H1 (cell line): Measurements from ENCODE around the gene OBSL1. TPM values are rescaled to one million over a fixed set of nuclear protein-coding genes. Genes with fewer than 3 reads are reported as not detected.
A peak's percentile ranks its signal among the peaks of the same experiment; 100 is the strongest.

ENCODE experiments used
- CTCF ChIA-PET: fragments of 300-600 bp; sonication (Branson Sonifier 250); formaldehyde crosslinking; loops from one replicate; lab custom pipeline; 2021; ENCODE audit not compliant: partially characterized antibody; lab: Charles Lee
- POLR2A ChIA-PET: fragments of 300-600 bp; sonication (Branson Sonifier 250); formaldehyde crosslinking; loops from one replicate; lab custom pipeline; 2021; ENCODE audit warnings: inconsistent platforms; ENCODE audit not compliant: partially characterized antibody; lab: Charles Lee
- DNase-seq, 2 experiments: peaks; one replicate each; pipeline versions ENCODE4 v3.0.0 to v3.0.0-alpha.2; 2010 to 2022; ENCODE audit warnings: low spot score in 2 of 2, low read depth in 1 of 2, mixed read lengths in 1 of 2
- FAIRE-seq: peaks from 2 replicates; lab custom pipeline; 2011; peaks lifted over from hg19 to GRCh38; lab: Jason Lieb, UNC
- H2AFZ ChIP-seq: 2 replicates; pipeline ENCODE4 v1.8.1; 2012; ENCODE audit warnings: low read length, inconsistent platforms
- H2AK5ac ChIP-seq: 2 replicates; pipeline ENCODE4 v1.6.1; 2013; ENCODE audit warnings: low read depth, low read length
- H2BK120ac ChIP-seq: replicated peaks from 2 replicates; pipeline ENCODE3; 2013; ENCODE audit warnings: low read depth, low read length, inconsistent platforms
- H2BK12ac ChIP-seq: 2 replicates; pipeline ENCODE4 v1.6.1; 2013; ENCODE audit warnings: low read depth, low read length
- H2BK15ac ChIP-seq: 2 replicates; pipeline ENCODE4 v1.6.1; 2013; ENCODE audit warnings: low read length
- H2BK20ac ChIP-seq: 2 replicates; pipeline ENCODE4 v1.6.1; 2013; ENCODE audit warnings: low read length
- H2BK5ac ChIP-seq: 2 replicates; pipeline ENCODE4 v1.6.1; 2013; ENCODE audit warnings: low read depth, low read length
- H3K14ac ChIP-seq: 2 replicates; pipeline ENCODE4 v1.6.1; 2013; ENCODE audit warnings: inconsistent platforms; ENCODE audit not compliant: insufficient read length
- H3K18ac ChIP-seq: 2 replicates; pipeline ENCODE4 v1.6.1; 2013; ENCODE audit warnings: low read length; ENCODE audit errors: extremely low read depth
- H3K23ac ChIP-seq: 2 replicates; pipeline ENCODE4 v1.6.1; 2013; ENCODE audit warnings: inconsistent platforms; ENCODE audit not compliant: insufficient read length
- H3K23me2 ChIP-seq: 2 replicates; pipeline ENCODE4 v1.6.1; 2013; ENCODE audit warnings: low read depth, low read length
- H3K27ac ChIP-seq: 2 replicates; pipeline ENCODE4 v1.6.1; 2011; ENCODE audit warnings: low read depth, low read length, inconsistent platforms
- H3K27me3 ChIP-seq, 4 experiments: replicated peaks in 1 of 4; 1 replicate in 1 of 4; 2 replicates in 3 of 4; pipeline versions ENCODE4 v1.6.1 to v1.8.1; 2011 to 2013; ENCODE audit warnings: low read length in 3 of 4, mild to moderate bottlenecking in 3 of 4, inconsistent platforms in 2 of 4, mixed read lengths in 2 of 4, moderate library complexity in 1 of 4; ENCODE audit not compliant: control insufficient read depth in 3 of 4, insufficient read depth in 3 of 4; ENCODE audit errors: extremely low read depth in 1 of 4
- H3K36me3 ChIP-seq, 4 experiments: 2 replicates each; pipeline versions ENCODE4 v1.6.1 to v1.8.1; 2011 to 2013; ENCODE audit warnings: mild to moderate bottlenecking in 4 of 4, low read length in 3 of 4, moderate library complexity in 2 of 4, control low read depth in 1 of 4, inconsistent platforms in 1 of 4; ENCODE audit not compliant: insufficient read depth in 4 of 4, control insufficient read depth in 2 of 4
- H3K4ac ChIP-seq: replicated peaks from 2 replicates; pipeline ENCODE3; 2013; ENCODE audit warnings: low read length, low read depth, mixed read lengths, inconsistent platforms; ENCODE audit not compliant: insufficient read length
- H3K4me1 ChIP-seq, 4 experiments: replicated peaks in 1 of 4; 1 replicate in 1 of 4; 2 replicates in 3 of 4; pipeline versions ENCODE4 v1.6.1 to v1.8.1; 2011 to 2013; ENCODE audit warnings: low read length in 3 of 4, inconsistent platforms in 2 of 4, mixed read lengths in 1 of 4; ENCODE audit not compliant: insufficient read depth in 4 of 4, control insufficient read depth in 3 of 4
- H3K4me2 ChIP-seq, 2 experiments: 2 replicates each; pipeline versions ENCODE4 v1.6.1 to v1.8.1; 2011 to 2013; ENCODE audit warnings: low read depth in 2 of 2, low read length in 2 of 2, control low read depth in 1 of 2, inconsistent platforms in 1 of 2, mild to moderate bottlenecking in 1 of 2; ENCODE audit not compliant: insufficient read depth in 1 of 2
- H3K4me3 ChIP-seq, 4 experiments: fragments of 200-600, 300-600 bp in 1 of 4; sonication (generic), shearing (Covaris generic), sonication (Bioruptor Twin) in 1 of 4; 2 replicates each; pipeline versions ENCODE4 v1.5.1 to v1.8.1; 2011 to 2016; ENCODE audit warnings: low read length in 4 of 4, low read depth in 3 of 4, control low read depth in 2 of 4, inconsistent platforms in 2 of 4, mild to moderate bottlenecking in 2 of 4, mixed read lengths in 1 of 4, moderate library complexity in 1 of 4; ENCODE audit not compliant: insufficient read depth in 2 of 4; ENCODE audit errors: extremely low read depth in 1 of 4
- H3K56ac ChIP-seq: replicated peaks from 2 replicates; pipeline ENCODE3; 2013; ENCODE audit warnings: low read depth, mild to moderate bottlenecking, mixed read lengths, low read length, inconsistent platforms; ENCODE audit not compliant: insufficient read length
- H3K79me1 ChIP-seq: 2 replicates; pipeline ENCODE4 v1.6.1; 2013; ENCODE audit warnings: low read depth, low read length, control low read depth
- H3K79me2 ChIP-seq, 2 experiments: 2 replicates each; pipeline versions ENCODE4 v1.6.1 to v1.8.1; 2012 to 2013; ENCODE audit warnings: low read length in 2 of 2, mild to moderate bottlenecking in 2 of 2, inconsistent platforms in 1 of 2; ENCODE audit not compliant: insufficient read depth in 2 of 2, control insufficient read depth in 1 of 2
- H3K9ac ChIP-seq, 4 experiments: replicated peaks in 1 of 4; 1 replicate in 1 of 4; 2 replicates in 3 of 4; pipeline versions ENCODE4 v1.6.1 to v1.8.1; 2011 to 2013; ENCODE audit warnings: low read depth in 3 of 4, low read length in 3 of 4, control low read depth in 2 of 4, mild to moderate bottlenecking in 2 of 4, moderate library complexity in 2 of 4, inconsistent platforms in 1 of 4; ENCODE audit errors: extremely low read depth in 1 of 4
- H3K9me3 ChIP-seq, 2 experiments: 2 replicates each; pipeline versions ENCODE4 v1.6.1 to v1.8.1; 2012 to 2013; ENCODE audit warnings: mild to moderate bottlenecking in 2 of 2, moderate library complexity in 2 of 2, control low read depth in 1 of 2, inconsistent platforms in 1 of 2, low read depth in 1 of 2, low read length in 1 of 2, mixed read lengths in 1 of 2; ENCODE audit not compliant: insufficient read depth in 2 of 2
- H4K20me1 ChIP-seq, 2 experiments: replicated peaks in 1 of 2; 2 replicates each; pipeline versions ENCODE3 to v1.8.1; 2011 to 2013; ENCODE audit warnings: inconsistent platforms in 2 of 2, low read length in 2 of 2, mild to moderate bottlenecking in 1 of 2; ENCODE audit not compliant: insufficient read depth in 2 of 2, control insufficient read depth in 1 of 2
- H4K5ac ChIP-seq: 2 replicates; pipeline ENCODE4 v1.6.1; 2013; ENCODE audit warnings: low read length, low read depth, mixed read lengths, inconsistent platforms; ENCODE audit not compliant: insufficient read length
- H4K8ac ChIP-seq: 2 replicates; pipeline ENCODE4 v1.8.0; 2013; ENCODE audit warnings: mild to moderate bottlenecking, moderate library complexity, low read length, inconsistent platforms; ENCODE audit not compliant: insufficient read depth; ENCODE audit errors: extremely low read depth
- H4K91ac ChIP-seq: replicated peaks from 2 replicates; pipeline ENCODE3; 2013; ENCODE audit warnings: low read length, mixed read lengths, inconsistent platforms; ENCODE audit not compliant: insufficient read length
- CTBP2 ChIP-seq: IDR thresholded peaks from 2 replicates; pipeline ENCODE4 v1.7.0; 2011; ENCODE audit warnings: borderline replicate concordance, mild to moderate bottlenecking, moderate library complexity, mixed read lengths, low read length; ENCODE audit not compliant: insufficient read depth, insufficient read length
- NRF1 ChIP-seq: IDR thresholded peaks from 2 replicates; pipeline ENCODE4 v1.6.1; 2011; ENCODE audit warnings: mild to moderate bottlenecking, low read depth, low read length, improper control_type of control experiment
- PHF8 ChIP-seq: fragments of 200-600 bp; sonication (generic); conservative IDR thresholded peaks from 2 replicates; pipeline ENCODE4 v1.7.1; 2012; ENCODE audit warnings: low read depth, mild to moderate bottlenecking, inconsistent platforms, low read length, moderate library complexity
- RFX5 ChIP-seq: IDR thresholded peaks from 2 replicates; pipeline ENCODE4 v1.6.1; 2011; ENCODE audit warnings: low read depth, low read length, improper control_type of control experiment, borderline replicate concordance
- WGBS, 2 experiments: shearing (Covaris generic) in 1 of 2; methylation state at CpG; one replicate each; pipeline versions ENCODE4 v1.1.6 to v1.1.7; 2013 to 2015; ENCODE audit warnings: low lambda C conversion rate in 2 of 2, mixed read lengths in 2 of 2, inconsistent platforms in 1 of 2, low coverage in 1 of 2, missing lambda C conversion rate in 1 of 2; ENCODE audit not compliant: insufficient replicate concordance in 2 of 2, insufficient coverage in 1 of 2, insufficient read length in 1 of 2; ENCODE audit errors: extremely low coverage in 1 of 2, missing lambda C conversion rate in 1 of 2; 5-methylcytosine and 5-hydroxymethylcytosine counted together
- polyA plus RNA-seq, 7 experiments: library from polyadenylated mRNA; depleted of rRNA in 3 of 7; stranded (reverse) in 5 of 7; unstranded in 2 of 7; fragments of >200 nt in 5 of 7; fragments of 200-250 nt in 2 of 7; gene quantifications; 1 replicate in 5 of 7; 2 replicates in 1 of 7; 4 replicates in 1 of 7; pipeline versions ENCODE4 v1.2.1 to v1.2.3, GENCODE V29; 2011 to 2013; ENCODE audit warnings: missing spikeins in 2 of 7, mixed read lengths in 2 of 7
- total RNA-seq: library from RNA; stranded (reverse); fragmentation: NEBNext Ultra II Directional; extraction: Animal tissue kit (Norgen Biotek cat#: 25700); gene quantifications from 2 replicates; pipeline ENCODE4 v1.2.1, GENCODE V29; 2021

The OBSL1 gene
- total and polyA plus RNA-seq, 2 of the 8 experiments (the other 6 are each of a cell fraction or from before 2014, with no cell fraction given) = 116 to 127 TPM

GRCh38 chr2:219506153-219506801 is 65.1 kb downstream of the OBSL1 start:
- Histone ChIP-seq H2AK5ac (peak overlapping the region; percentile 76; the same call in 1 of the 2 replicates), H2AFZ (no peak overlapping the region), H4K20me1 (no peaks in the 10 kb centered on the region), H3K27ac (peak overlapping the region; percentile 89; the same call in 1 of the 2 replicates), H2BK20ac (peak overlapping the region; percentile 83), H3K4me2 (peak overlapping the region; percentile 41 to 42; a peak in 3 of 4 replicates), H3K18ac (peak overlapping the region; percentile 93), H3K9me3 (no peaks in the 10 kb centered on the region), H4K5ac (peak overlapping the region; percentile 70), H3K23ac (no peak overlapping the region), H2BK12ac (peak overlapping the region; percentile 95), H2BK5ac (peak overlapping the region; percentile 99), H3K79me1 (no peaks in the 10 kb centered on the region; the same call in 1 of the 2 replicates), H3K27me3 (peaks cover 0 to 5% (median 1%) of the 10 kb centered on the region in 4 experiments; a peak in 3 of 7 replicates), H4K8ac (peak overlapping the region; percentile 58; the same call in 1 of the 2 replicates), H3K4ac (peak overlapping the region; percentile 89), H3K9ac (no peak overlapping the region), H3K56ac (peak overlapping the region; percentile 32), H3K14ac (no peak overlapping the region), H2BK120ac (peak overlapping the region; percentile 97), H3K79me2 (no peaks in the 10 kb centered on the region), H3K4me3 (peak overlapping the region in 1 of 4 experiments; percentile 3; a peak in 1 of 8 replicates), H3K23me2 (peaks cover 6% of the 10 kb centered on the region), H4K91ac (peak overlapping the region; percentile 91), H2BK15ac (peak overlapping the region; percentile 13; the same call in 1 of the 2 replicates), H3K36me3 (peaks cover 0 to 7% (median 0%) of the 10 kb centered on the region in 4 experiments; a peak in 2 of 8 replicates), H3K4me1 (peaks cover 4 to 51% (median 39%) of the 10 kb centered on the region in 4 experiments)
- no peak for TF ChIP-seq RFX5
- peak; percentile 12 for TF ChIP-seq CTBP2
- TF ChIP-seq PHF8 = no peak
- no peak for TF ChIP-seq NRF1
- FAIRE-seq (no peak), DNase-seq (no peak)
- WGBS, 2 experiments = 73% methylated on average over 22 of the region's 23 CpGs; no CpG with 5 or more reads in 1 of the 2 experiments
- CTCF ChIA-PET = interaction anchor here (1.0 to 113.1 kb wide), 6 partner anchors 18 to 106 kb away, joined by 3 to 7248 read pairs (median 42); partner anchors contain the start of genes DES, GMPPA and SPEG
- POLR2A ChIA-PET = interaction anchor here (0.6 to 11.0 kb wide), 13 partner anchors 12 to 86 kb away, joined by 3 to 216 read pairs (median 3); partner anchors contain the start of genes GMPPA and SPEG
